HG03103 (cell line): ENCODE results near the gene ZNF276.

Experiments
- ATAC-seq: cut with Tn5 transposase; IDR thresholded peaks from one replicate; pipeline ENCODE4 v1.9.1; 2021; ENCODE audit warnings: low read depth; ENCODE audit not compliant: unreplicated experiment

ZNF276 gene

DNA sequence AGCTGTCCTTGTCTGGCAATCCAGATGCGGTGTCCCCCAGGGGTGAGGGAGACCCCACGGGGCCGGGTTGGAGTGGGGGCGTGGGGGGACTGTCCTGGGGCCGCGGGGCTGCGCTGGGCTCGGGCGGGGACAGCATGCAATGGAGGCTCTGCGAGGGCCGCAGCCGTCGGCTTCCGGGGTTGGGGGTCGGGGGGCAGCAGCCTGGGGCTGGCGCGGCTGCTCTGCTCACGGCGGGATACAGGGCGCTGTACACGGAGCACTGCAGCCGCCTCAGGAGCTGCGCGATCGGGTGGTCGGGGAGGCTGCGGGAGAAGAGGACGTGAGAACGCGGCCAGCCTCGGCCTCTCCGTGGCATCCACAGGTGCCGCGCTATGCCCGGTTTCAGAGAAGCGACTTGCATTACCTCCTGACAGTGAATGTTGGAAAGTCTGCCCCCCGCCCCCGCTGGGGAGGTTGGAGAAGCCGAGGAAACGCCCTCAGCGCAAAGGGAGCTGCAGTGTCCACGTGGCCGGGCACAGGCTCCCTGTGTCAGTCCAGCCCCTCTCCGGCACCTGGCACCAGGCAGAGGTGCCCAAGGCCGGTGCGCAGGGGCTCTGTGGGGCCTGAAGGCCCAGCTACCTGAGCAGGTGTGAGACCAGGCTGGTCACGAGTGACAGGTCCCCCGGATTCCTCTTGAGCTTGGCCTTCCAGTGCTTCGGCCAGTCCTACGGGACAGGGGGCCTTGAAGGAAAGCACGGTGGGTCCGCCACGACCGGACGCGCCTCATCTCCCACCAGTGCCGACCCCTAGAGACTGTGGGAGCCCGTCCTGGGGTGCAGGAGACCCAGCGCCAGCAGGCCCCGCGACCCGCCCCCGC, 10.4 kb upstream of the ZNF276 start:
- ATAC-seq, result no peak

DNA sequence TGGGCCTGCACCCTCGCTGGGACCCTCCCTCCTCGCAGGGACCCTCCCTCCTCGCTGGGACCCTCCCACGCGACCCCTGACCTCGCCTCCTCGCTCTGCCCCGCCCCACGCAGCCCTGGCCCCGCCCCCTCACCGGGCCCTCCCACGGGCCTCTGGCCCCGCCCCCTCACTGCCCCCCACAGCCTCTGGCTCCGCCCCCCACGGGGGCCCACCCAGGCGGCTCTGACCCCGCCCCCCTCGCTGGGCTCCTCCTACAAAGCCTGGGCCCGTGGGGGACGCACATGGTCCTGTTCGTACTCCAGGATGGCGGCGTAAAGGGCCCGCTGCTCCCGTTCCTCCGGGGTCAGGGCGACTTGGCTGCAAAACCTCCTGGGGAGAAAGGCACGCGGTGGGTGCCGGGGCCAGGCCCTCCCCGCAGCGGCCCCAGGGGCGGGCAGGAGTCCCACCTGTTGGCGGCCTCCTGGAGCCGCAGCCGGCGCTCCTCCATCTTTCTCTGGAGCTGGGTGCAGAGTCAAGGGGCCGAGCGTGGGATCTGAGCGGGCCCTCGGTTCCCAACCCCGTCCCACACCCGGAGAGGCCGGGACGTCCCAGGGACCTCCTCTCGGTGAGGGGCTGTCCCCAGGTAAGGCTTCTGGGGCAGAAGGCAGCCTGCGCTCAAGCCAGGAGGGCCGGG, 9.6 kb upstream of the ZNF276 start:
- no peak for ATAC-seq

DNA sequence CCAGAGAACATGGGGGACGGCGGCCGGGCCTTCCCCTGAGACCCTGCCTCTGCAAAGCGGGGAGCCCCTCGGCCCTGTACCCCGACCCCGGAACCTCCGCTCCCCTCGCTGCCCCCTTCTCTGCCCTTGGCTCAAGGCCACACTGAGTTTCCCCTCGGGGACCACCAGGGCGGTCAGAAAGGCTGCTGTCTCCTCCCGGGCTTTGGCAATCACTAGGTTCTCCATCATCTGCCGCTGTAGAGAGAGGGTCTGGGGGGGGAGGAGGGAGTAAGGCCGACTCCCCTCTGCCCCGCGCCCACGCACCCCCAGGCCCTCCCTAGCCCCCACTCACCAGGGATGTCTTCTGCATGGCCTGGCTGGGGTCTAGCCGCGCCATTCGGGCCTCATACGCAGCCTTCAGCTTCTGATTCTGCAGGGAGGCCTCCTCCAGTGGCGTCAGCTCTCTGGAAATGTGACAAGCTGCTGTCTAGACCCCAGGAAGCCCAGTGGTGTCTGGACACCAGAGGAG, 9.0 kb upstream of the ZNF276 start:
- no peak for ATAC-seq

DNA sequence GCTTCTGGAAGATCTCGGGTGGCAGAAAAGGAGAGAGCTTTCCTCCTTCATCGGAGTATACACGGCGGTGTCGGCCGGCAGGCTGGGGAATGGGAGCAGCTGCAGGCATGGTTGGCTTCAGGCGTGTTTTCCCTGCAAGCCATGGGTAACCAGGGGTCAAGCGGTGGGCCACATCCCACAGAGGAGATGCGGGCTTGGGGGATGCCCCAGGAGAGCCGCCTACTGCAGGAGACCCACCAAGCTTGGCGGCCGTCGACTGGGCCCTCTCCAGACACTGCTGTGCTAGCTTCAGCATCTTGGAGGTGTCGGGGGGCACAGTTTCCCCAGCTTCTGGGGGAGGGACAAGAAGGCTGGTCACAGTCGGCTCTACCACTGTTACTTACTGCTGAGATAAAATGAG, 4.8 kb upstream of the ZNF276 start:
- ATAC-seq, result no peak

DNA sequence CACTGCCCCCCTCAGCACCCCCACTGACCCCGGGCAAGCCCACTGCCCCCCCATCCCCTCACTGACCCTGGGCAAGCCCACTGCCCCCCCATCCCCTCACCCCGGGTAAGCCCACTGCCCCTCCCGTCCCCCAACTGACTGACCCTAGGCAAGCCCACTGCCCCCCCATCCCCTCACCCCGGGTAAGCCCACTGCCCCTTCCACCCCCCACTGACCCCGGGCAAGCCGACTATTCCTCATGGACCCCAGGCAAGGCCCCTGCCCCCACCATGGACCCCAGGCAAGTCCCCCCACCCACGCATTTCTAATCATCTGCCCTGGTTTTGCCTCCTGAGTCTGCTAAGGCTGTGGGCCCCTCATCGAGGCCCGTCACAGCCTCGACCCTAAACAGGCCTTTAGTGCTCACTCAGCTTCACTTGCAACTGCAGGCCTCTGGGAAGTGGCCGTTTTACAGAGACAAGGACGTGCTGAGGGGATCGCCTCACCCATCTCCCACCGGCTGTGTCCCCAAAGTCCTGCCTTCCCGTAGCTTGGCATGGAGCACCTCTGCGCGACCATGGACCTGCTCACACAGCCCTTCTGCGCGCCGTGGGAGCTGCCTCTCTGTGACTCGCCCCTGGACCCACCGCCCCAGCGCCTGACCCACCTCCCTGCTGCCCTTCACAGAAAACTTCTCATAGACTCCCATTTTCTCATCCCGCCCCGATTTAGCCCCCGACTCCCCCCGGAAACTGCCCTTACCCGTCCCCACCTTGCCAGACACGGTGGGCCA, 4.2 kb upstream of the ZNF276 start:
- no peak for ATAC-seq

DNA sequence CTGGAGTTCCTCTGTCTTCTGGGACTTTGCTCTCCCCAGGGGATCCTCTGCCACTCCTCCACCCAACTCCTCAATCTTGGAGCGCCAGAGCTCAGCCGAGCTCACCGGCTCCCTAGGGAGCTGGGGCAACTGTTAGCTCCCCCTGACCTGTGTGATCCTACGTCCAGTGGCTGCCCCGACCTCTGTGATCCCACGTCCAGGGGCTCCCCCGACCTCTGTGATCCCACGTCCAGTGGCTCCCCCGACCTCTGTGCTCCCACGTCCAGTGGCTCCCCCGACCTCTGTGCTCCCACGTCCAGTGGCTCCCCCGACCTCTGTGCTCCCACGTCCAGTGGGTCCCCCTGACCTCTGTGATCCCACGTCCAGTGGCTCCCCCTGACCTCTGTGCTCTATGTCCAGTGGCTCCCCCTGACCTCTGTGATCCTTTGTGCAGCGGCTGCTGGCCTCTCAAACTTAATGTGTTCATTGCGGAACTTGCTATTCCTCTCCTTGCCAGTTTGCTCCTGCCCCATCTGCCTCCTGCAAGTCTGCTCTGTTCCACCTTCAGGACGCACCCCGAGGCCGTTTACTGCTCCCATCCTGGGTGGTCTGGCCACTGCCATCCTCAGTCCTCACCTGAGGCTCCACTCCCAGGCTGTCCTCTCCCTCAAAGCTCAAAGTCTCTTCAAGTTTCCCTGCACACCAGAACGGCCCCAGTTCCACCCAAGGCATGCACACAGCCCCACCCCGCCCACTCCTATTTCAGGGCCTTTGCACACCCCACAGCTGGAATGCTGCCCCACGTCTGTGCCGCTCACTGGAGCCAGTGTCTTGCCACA, 3.4 kb upstream of the ZNF276 start:
- no peak for ATAC-seq

DNA sequence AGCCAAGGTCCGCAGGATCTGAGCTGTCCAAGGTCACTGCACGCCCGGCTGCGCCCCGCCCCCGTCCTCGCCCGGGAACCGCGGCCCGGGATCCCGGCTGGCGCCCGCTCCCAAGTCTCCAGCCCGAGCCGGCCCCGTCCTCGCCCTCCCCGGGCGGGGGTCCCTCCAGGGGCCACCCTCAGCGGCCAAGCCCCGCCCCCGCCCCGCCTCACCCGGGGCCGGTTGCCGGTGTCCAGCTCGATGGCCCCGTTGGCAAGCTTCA, 855 bp upstream of the ZNF276 start:
- peak; percentile 20 for ATAC-seq

DNA sequence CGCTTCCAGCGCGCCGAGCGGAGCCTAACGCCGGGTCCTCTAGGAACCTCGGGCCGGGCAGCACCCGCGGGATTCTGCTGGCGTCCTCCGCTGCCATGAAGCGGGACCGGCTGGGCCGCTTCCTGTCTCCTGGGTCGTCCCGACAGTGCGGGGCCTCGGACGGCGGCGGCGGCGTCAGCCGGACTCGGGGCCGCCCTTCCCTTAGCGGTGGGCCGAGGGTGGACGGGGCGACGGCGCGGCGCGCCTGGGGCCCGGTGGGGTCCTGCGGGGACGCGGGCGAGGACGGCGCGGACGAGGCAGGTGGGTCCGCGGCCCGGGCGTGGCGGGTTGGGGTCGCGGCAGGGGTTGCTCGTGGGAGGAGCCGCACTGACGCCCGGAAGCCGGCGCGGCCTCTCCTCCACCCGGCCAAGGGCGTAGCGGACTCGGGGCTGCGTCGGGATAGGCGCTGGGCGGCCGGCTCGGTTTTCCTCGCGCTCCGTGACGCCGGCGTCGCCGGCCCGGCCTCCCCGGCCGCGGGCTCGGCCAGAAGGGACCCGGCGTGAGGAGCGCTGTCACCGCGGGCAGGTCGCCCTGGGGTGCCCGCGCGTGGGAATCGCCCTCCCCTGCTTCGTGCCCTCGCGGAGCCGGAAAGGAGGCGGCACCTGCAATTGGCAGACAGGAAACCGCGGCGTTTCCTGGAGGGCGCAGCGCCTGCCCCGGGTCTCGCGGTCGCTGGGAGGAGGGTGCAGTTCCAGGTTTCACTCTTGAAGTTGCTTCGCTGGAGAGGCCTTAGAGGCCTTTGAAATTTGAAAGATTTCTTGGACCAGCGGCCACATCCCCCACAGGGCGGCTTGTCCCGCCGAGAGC, 432 bp downstream of the ZNF276 start:
- ATAC-seq, result peak; percentile 6

DNA sequence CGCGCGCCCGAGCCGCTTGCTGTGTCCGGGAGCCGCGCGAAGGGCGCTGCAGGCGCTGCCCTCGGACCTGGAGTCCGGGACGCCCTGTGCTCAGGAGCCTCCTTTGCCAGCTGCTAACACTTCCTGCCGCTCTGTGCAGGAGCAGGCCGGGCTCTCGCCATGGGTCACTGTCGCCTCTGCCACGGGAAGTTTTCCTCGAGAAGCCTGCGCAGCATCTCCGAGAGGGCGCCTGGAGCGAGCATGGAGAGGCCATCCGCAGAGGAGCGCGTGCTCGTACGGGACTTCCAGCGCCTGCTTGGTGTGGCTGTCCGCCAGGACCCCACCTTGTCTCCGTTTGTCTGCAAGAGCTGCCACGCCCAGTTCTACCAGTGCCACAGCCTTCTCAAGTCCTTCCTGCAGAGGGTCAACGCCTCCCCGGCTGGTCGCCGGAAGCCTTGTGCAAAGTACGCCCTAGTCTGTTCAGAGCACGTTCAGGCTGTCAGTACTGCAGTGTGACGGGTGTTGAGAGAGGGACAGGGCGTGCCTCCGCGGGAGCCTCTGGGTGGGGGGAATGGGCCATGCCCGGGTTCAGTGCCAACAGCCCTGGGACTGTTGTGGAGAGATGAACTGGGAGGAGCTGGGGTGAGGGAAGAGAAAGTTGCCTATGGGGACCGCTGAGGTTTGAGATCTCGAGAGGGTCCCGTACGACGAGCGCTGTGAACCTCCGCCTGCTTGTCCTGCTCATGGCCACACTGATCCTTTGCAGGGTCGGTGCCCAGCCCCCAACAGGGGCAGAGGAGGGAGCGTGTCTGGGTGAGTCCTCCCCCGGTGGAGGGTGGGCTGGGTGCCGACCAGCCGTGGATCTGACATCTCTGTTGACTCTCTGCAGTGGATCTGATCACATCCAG, 1.3 kb downstream of the ZNF276 start:
- no peak for ATAC-seq

DNA sequence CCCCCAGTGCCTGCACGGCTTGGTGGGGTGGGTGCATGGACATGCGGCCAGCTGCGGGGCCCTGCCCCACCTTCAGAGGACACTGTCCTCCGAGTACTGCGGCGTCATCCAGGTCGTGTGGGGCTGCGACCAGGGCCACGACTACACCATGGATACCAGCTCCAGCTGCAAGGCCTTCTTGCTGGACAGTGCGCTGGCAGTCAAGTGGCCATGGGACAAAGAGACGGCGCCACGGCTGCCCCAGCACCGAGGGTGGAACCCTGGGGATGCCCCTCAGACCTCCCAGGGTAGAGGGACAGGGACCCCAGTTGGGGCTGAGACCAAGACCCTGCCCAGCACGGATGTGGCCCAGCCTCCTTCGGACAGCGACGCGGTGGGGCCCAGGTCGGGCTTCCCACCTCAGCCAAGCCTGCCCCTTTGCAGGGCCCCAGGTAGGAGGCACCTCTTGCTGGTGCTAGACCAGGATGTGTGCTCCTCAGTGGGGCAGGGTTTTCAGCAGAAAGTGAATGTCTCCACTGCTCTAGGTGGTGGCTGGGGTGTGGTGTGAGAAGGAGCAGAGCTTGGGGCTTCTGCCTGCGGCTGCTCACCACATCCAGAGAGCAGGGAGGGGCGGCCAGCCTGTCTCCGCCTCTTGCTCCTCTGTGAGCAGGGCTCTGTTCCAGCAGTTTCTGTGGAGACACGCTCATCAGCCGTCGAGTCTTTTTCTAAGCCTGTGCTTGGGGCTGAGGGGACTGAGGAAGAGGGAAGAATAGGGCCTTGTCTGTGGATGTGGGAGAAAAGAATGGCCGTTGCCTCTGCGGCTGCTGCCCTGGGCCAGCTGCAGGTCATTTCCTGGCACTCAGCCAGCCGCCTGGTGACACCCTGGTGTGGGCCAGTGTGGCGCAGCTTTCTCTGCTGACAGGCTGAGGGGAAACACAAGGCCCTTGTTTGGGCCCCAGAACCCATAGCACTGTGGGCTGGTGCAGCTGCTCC, 2.2 kb downstream of the ZNF276 start:
- no peak for ATAC-seq

DNA sequence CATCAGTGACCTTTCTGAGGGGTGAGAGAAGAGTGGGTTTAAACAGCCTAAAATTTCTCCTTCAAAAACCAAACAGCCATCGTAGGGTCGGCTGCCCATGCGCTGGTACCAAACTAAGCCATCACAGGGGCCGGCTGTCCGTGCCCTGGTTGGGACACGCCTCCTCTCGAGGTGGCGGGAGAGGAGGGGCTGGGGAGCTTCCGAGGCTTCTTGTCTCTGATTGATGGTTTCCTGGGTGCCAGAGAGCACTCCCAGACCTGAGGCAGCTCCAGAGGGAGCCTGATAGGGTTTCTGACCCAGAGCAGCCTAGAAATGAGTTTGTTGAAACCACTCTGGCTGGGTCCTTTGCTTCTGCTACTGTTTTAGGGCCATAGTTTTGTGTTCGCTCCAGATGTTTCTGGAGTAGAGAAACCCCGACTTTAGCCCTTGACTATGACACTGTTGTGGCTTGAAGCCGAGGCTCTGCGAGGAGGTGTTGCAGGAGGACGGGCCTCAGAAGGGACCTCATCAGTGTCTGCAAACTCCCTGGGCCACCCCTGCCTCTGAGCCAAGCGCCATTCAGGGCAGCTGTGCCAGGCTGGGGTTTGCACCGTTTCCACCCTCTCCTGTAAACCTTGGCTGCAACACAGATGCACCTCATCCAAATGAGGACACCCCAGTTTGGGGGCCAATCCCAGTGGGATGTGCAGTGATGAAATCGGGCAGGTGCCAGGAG, 6.2 kb downstream of the ZNF276 start:
- no peak for ATAC-seq

DNA sequence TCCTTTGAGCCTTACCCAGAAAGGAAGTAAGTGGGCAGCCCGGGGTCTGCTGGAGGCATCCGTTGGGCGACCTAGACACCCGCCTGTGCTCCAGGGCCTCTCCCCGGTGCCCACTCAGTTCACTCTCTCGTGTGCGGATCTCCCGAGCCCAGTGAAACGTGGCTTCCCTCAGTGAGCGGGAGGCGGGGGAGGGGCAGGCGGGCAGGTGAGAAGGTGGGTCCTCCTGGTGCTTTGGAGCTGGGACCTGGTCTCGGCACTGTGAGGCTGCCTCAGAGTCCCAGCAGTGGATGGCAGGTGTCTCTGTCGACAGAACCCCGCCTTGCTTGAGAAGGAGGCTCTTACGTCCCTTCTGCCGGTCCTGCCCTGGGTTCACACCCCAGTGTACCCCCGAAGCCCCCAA, 8.0 kb downstream of the ZNF276 start:
- ATAC-seq, result no peak

DNA sequence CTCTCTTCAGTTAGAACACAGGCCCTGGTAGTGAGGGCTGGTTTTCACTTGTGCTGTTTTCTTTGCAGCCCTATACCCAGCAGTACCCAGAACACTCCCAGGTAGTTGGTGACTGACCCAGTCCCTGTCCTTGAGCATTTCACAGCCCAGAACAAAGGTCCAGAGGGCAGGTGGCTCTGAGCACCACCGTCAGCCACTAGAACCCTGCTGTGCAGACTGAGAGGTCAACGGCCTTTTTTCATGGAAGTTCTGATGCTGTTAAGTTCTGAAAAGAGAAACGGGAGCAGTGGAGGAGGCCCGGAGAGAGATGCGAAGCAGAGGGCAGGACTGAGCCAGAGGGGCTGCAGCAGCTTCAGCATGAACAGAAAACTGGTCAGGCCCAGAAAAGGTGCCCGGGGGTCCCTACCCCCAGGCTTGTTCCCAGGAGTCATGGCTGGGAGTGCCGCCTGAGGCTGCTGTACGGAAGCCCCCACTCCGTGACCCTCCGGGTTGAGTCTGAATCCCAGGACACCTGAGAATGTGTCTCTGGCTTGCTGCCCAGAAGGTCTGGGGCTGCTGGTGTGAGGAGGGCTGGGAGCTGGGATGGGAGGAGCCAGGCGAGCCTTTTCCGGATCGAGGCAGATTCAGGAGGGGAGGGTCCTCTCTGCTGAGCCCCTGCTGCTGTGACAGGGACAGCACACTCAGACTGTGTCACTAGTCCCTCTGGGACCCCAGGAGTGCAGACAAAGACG, 8.7 kb downstream of the ZNF276 start:
- ATAC-seq, result no peak

DNA sequence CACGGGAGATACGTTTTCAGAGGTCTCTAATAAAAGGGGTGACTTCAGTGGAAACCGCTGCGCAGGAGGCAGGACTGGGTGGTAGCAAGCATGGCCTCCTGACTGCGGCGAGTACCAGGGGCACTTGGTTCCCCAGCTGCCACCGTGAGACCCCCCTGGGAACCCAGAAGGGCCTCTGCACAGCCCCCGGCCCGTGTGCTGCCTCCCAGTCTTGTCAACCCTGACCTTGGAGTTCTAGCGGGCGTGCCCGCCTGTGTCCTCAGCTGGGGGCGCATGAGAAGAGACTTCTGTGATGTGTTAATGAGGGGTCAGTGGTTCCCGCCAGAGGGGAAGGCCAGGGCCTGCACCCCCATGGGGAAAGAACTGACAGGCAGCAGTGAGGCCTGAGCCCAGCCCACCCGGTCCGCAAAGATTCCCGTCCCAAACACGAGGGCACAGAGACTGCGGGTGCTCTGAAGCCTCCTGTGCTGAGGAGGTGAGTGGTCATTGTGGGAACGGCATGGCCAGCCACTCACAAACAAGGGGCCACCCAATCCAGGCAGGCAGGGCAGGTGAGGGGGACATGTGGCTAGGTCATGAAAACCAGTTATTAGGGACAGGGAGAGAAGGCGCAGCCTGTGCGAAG, 9.4 kb downstream of the ZNF276 start:
- no peak for ATAC-seq

DNA sequence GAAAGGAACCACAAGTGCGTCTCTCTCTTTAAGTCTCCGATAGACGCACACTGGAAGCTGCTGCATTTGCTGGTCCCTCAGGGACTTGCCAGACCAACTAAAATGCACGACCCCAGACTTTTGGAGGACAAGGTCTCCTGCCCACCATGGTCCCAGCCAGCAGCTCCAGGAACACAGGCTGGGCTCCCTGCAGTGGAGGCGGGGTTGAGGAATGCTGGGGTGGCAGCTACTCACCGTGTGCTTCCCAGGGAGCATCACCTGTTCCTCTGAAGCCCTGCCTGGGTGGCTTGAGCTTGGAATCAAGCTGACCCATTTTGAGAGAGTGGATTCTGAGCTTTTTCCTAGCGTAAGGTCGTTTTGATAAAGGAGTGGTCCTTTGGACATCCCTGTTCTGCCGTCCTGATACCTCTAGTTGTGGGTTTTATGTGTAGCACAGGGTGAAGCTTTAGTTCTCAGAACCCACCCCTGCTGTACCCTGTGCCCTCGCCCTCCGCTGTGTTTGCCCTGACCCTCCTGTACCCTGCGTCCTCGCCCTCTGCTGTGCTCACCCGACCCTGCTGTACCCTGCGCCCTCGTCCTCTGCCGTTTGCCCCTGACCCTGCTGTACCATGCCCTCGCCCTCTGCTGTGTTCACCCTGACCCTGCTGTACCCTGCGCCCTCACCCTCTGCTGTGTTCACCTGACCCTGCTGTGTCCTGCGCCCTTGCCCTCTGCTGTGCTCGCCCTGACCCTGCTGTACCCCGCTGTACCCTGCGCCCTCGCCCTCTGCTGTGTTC, 11.0 kb downstream of the ZNF276 start:
- no peak for ATAC-seq
